GM19438 (cell line): ENCODE results near the gene AGT.
"Not testable (repeated sequence)": the region's sequence is repeated elsewhere in the genome, so short reads cannot be mapped to it uniquely, and the experiment has no call there.

Source experiments
- ATAC-seq: cut with Tn5 transposase; IDR thresholded peaks from one replicate; pipeline ENCODE4 v1.9.1; 2021; ENCODE audit warnings: low read depth; ENCODE audit not compliant: unreplicated experiment

Gene AGT

DNA sequence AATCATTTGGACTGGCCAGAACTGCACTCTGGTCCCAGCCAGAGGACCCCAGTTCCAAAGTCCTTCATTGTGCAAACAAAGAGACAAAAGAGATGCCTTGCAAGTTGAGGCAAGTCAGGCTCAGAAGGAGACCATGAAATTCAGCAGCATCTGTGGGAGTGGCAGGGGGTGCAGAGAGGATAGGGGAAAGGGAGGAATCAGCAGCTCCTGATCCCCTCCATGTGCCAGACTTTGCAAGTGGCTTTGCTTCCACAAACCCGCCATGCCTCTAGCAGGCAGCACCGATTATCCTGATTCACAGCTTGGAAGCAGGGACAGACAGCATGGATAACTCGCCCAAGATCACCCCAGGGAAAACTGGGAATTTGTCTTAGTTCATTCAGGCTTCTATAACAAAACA is 31.1 kb upstream of the AGT start:
- ATAC-seq = no peak

DNA sequence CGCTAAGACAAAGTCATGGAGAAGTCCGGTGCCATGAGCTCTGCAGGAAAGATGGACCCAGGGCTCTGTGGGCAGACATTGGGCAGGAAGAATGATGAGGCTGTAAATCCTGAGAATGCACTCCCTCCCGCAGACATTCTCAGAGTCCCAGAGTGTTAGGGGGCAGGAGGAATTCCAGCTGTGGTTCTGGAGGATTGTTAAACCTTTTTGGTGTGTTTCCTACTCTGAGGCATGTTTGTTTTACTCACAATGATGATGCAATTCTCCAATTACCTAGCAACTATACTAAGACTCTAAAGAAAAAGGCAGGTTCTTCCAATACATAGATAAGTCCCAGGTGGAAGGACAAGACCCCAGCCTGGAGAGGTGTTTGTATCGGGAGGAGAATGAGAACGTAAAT is 30.5 kb upstream of the AGT start:
- ATAC-seq = no peak

- ATAC-seq = no peak
Measured at GRCh38 chr1:230743899-230744298, 30.0 kb upstream of the AGT start.

- ATAC-seq = no peak
Measured at GRCh38 chr1:230739564-230740290, 25.8 kb upstream of the AGT start.

- no peak for ATAC-seq
Measured at GRCh38 chr1:230737622-230738262, 23.8 kb upstream of the AGT start.

DNA sequence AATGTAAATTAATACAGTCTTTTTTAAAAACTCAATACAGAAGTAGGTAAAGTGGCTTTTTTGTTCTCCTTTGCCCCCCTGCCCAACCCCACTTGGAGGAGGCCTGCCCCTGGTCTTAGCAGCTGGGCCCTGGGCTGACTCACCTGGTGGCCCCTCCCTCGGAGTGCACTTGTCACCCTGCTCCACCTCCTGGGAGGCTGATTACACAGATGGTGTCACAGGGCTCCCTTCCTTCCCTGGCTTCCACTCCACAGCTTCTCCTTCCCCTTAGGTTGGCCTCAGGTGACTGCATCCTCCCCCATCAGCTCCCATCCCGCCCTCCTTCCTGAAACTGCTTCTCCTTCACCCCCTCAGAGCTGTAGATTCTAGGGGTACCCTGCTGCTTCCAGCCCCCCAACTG is 21.5 kb upstream of the AGT start:
- no peak for ATAC-seq

GRCh38 chr1:230730977-230731376 is 17.1 kb upstream of the AGT start:
- ATAC-seq = no peak

DNA sequence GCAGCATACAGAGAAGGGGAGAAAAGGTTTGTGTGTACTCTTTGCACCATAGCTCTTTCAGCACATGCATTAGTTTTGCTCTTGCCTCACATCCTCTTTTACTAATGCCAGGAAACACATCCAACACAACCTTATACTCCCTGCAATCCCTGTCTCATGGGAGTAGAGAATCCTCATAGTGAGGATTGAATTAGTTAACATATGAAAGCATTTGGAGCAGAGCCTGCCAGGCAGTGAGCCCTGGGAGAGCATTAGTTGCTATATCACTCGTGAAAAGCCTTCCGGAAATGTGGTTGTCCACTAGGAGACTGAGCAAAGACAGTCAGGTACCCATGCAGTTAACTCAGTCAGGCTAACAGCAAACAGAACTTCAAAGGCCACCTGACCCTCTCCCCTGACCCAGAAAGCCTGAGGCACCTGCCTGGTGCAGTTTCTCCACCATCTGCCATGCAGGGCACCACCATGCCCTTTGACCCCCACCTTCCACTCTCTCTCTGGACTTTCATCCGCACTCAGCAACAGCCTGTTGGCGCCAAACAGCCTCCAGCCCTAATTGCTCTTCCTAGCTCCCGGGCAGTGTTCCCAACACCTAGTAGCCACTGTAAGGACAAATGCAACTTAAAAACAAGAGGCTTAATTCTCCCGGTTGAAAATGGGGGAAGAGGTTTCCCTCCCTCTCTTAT is 14.9 kb upstream of the AGT start:
- no peak for ATAC-seq

- no peak for ATAC-seq
Measured at GRCh38 chr1:230725256-230726012, 11.5 kb upstream of the AGT start.

DNA sequence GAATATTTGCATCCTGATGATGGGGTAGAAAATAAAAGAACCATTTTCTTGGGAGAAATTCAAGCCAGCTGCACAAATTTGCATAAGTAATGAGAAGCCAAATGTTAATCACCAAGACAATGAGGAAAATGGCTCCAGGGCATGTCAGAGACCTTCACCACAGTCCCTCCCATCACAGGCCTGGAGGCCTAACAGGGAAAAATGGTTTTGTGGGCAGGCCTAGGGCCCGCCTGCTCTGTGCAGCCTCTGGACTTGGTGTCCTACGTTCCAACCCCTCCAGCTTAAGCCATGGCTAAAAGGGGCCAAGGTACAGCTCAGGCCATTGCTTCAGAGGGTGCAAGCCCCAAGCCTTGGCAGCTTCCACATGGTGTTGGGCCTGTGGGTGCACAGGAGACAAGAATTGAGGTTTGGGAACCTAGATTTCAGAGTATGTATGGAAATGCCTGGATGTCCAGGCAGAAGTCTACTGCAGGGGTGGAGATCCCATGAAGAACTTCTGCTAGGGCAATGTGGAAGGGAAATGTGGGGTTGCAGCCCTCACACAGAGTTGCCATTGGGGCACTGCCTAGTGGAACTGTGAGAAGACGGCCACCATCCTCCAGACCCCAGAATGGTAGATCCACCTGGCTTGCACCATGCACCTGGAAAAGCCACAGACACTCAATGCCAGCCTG is 8.1 kb upstream of the AGT start:
- ATAC-seq = not testable (repeated sequence)

- ATAC-seq = no peak
Measured at GRCh38 chr1:230717251-230717650, 3.3 kb upstream of the AGT start.

DNA sequence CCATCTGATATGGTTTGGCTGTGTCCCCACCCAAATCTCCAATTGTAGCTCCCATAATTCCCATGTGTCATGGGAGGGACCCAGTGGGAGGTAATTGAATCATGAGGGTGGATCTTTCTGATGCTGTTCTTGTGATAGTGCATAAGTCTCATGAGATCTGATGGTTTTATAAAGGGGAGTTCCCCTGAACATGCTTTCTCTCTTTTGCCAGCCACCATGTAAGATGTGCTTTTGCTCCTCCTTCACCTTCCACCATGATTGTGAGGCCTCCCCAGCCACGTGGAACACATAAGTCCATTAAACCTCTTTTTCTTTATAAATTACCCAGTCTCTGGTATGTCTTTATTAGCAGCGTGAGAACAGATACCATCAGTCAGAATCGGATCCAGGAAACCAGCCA is 2.5 kb upstream of the AGT start:
- ATAC-seq = not testable (repeated sequence)

- ATAC-seq = no peak
Measured at GRCh38 chr1:230715510-230715909, 1.6 kb upstream of the AGT start.

GRCh38 chr1:230713547-230713914 is 391 bp downstream of the AGT start:
- ATAC-seq = no peak

GRCh38 chr1:230713138-230713537 is 784 bp downstream of the AGT start:
- no peak for ATAC-seq

DNA sequence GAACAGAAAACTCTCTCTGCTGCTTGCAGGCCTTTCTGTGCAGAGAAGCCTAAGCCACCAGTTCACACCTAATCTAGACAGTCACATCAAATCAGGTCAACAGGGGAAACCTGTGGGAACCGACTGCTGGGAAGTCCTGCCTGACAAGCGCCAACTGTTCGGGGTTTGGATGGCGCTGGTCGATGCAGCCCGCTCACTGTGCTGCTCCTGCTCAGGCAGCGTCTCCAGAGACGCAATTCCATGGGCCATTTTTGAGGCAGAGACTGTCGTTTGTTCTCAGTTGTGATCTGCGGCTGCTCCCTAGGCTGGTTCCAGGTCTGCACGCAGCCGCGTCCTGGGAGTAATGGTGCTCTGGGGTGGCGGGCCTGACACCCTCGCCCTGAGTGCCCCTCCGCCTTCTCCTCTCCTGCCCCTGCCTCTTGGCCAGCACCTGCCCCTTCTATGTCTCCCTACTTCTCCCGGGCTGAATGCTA is 1.4 kb downstream of the AGT start:
- ATAC-seq = no peak

DNA sequence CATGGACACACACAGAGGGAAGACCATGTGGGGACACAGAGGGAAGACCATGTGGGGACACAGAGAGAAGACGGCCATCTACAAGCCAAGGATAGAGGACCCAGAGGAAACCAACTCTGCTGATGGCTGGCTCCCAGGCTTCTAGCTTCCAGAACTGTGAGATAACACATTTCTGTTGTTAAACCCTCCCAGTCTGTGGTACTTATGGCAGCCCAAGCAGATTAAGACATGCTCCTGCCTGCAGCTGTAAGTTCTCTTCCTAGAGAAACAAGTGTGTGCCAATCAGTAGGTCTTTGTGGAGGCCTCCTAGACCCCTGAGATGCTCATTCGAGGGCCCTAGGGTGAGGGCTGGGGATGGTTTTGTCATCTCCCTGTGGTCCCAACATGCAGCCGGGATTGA is 2.7 kb downstream of the AGT start:
- no peak for ATAC-seq

DNA sequence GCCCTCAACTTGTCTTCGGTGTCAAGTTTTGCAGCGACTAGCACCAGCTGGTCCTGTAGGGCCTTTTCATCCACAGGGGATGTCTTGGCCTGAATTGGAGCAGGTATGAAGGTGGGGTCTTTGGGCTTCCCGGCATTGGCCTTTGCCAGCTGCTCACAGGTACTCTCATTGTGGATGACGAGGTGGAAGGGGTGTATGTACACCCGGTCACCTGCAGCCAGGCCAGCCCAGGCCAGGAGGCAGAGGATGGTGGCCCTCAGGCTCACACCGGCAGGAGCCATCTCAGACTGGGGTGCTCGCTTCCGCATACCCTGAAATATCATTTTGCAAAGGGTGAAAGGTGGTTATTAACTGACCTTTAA is 3.4 kb downstream of the AGT start:
- no peak for ATAC-seq

GRCh38 chr1:230709619-230710542 is 4.0 kb downstream of the AGT start:
- no peak for ATAC-seq
